Esophagus muscularis mucosa (tissue), 4 donors: ENCODE data around the gene RUNX3.

ENCODE experiments used
- CTCF ChIP-seq, 3 experiments: fragments of 200-600 bp in 2 of 3; fragments of 450-650 bp in 1 of 3; sonication (generic) in 2 of 3; IDR thresholded peaks; one replicate each; pipeline ENCODE4 v1.5.1; 2017 to 2019; ENCODE audit warnings: antibody characterized with exemption in 3 of 3, mild to moderate bottlenecking in 2 of 3, moderate library complexity in 1 of 3
- EP300 ChIP-seq: sonication (generic); formaldehyde crosslinking; IDR thresholded peaks from one replicate; pipeline ENCODE4 v1.6.1; 2017; ENCODE audit warnings: antibody characterized with exemption
- POLR2A ChIP-seq: fragments of 450-650 bp; IDR thresholded peaks from one replicate; pipeline ENCODE4 v1.6.1; 2017; ENCODE audit warnings: antibody characterized with exemption, moderate library complexity, mild to moderate bottlenecking, low read depth
- POLR2AphosphoS5 ChIP-seq, 2 donors: sonication (generic); formaldehyde crosslinking; IDR thresholded peaks; one replicate each; pipeline ENCODE4 v1.6.1; 2017; ENCODE audit warnings: antibody characterized with exemption in 2 of 2

GRCh38 chr1:24928689-24929397, 1.2 kb downstream of the RUNX3 start:
- TF ChIP-seq CTCF (IDR thresholded peaks at IDR 0.05) (no peak), POLR2AphosphoS5 (IDR thresholded peaks at IDR 0.05) (no peak), POLR2A (no peak), EP300 (no peak)
